ENCODE measurements around the gene SRD5A3.

DNA sequence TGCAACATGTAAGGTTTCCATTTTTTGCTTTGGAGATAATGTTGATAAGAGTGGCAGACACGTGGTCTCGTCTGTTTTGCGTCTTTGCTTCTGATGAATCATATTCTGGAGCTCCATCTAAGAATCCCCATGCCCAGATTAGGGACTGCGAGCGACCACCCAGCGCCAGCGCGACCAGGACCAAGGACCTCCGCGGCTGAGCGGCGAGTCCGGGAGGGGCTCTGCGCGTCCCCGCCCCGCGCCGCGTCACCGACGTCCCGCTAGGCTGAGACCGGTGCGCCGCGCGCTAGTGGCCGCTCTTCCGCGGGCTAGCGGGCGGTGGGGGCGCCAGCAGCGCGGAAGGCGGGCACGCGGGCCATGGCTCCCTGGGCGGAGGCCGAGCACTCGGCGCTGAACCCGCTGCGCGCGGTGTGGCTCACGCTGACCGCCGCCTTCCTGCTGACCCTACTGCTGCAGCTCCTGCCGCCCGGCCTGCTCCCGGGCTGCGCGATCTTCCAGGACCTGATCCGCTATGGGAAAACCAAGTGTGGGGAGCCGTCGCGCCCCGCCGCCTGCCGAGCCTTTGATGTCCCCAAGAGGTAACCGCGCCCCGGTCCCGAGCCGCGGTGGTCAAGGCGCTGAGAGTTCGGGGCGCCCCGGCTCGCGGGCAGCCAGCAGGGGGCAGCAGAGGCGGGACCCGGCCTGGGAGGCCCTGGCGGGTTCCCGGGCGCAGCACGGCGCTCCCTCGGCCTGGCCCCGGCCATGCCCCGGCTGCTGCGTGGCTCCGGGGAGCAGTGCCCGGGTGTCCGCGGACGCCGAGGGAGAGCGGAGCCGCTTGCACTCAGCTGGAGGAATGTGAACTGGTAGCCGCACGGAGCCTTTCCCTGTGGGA lies at the start of gene SRD5A3:
- TF ChIP-seq GATA2 (IDR thresholded peaks at IDR 0.05; ENCODE audit: low read depth, low read length): peak; percentile 55; the same call in 1 of the 2 replicates
- no peak for TF ChIP-seq GATA3 (IDR thresholded peaks at IDR 0.05; ENCODE audit: low read depth, low read length)
